ENCODE results near the gene YJU2. TPM values are rescaled to one million over a fixed set of nuclear protein-coding genes. Genes with fewer than 3 reads are reported as not detected.

YJU2 gene
- total and polyA plus RNA-seq, 2 of the 13 experiments (the other 11 are each of a cell fraction or from before 2014, with no cell fraction given), result 9.3 to 17.9 TPM

- TF ChIP-seq, protein P1, sequence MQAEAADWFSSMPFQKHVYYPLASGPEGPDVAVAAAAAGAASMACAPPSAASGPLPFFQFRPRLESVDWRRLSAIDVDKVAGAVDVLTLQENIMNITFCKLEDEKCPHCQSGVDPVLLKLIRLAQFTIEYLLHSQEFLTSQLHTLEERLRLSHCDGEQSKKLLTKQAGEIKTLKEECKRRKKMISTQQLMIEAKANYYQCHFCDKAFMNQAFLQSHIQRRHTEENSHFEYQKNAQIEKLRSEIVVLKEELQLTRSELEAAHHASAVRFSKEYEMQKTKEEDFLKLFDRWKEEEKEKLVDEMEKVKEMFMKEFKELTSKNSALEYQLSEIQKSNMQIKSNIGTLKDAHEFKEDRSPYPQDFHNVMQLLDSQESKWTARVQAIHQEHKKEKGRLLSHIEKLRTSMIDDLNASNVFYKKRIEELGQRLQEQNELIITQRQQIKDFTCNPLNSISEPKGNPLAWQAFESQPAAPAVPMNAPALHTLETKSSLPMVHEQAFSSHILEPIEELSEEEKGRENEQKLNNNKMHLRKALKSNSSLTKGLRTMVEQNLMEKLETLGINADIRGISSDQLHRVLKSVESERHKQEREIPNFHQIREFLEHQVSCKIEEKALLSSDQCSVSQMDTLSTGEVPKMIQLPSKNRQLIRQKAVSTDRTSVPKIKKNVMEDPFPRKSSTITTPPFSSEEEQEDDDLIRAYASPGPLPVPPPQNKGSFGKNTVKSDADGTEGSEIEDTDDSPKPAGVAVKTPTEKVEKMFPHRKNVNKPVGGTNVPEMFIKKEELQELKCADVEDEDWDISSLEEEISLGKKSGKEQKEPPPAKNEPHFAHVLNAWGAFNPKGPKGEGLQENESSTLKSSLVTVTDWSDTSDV (CRISPR knock-in tag; IDR thresholded peaks at IDR 0.05), result peak; percentile 68; the same call in 1 of the 2 replicates
- TF ChIP-seq, protein P2, sequence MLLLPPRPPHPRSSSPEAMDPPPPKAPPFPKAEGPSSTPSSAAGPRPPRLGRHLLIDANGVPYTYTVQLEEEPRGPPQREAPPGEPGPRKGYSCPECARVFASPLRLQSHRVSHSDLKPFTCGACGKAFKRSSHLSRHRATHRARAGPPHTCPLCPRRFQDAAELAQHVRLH (CRISPR knock-in tag; IDR thresholded peaks at IDR 0.05; ENCODE audit: borderline replicate concordance, low read depth), result peak; percentile 90; the same call in 1 of the 2 replicates
- no peak for TF ChIP-seq ZNF510 (CRISPR knock-in tag; IDR thresholded peaks at IDR 0.05; ENCODE audit: low read depth)
- no peak for TF ChIP-seq ZNF513 (CRISPR knock-in tag; conservative IDR thresholded peaks at IDR 0.05)
- TF ChIP-seq ARID3A (IDR thresholded peaks at IDR 0.05; ENCODE audit: low read depth, low read length), result peak; percentile 17; the same call in 1 of the 2 replicates
- TF ChIP-seq HIC2 (CRISPR knock-in tag; IDR thresholded peaks at IDR 0.05; ENCODE audit: low read depth), result peak; percentile 85
- peak; percentile 32; the same call in 1 of the 2 replicates for TF ChIP-seq ZBTB10 (CRISPR knock-in tag; IDR thresholded peaks at IDR 0.05; ENCODE audit: borderline replicate concordance)
- TF ChIP-seq RNF2 (conservative IDR thresholded peaks at IDR 0.05; ENCODE audit: low read depth), result peak; percentile 88; the same call in 1 of the 2 replicates
- TF ChIP-seq SYNCRIP (IDR thresholded peaks at IDR 0.05; ENCODE audit: insufficient read depth, low read depth, low read length), result no peak
- no peak for TF ChIP-seq ZNF530 (CRISPR knock-in tag; IDR thresholded peaks at IDR 0.05; ENCODE audit: low read depth)
- TF ChIP-seq FOXA1 (IDR thresholded peaks at IDR 0.05), result no peak
- peak; percentile 75 for TF ChIP-seq FOXA1 (CRISPR knock-in tag; IDR thresholded peaks at IDR 0.05)
- no peak for TF ChIP-seq CENPBD1 (CRISPR knock-in tag; IDR thresholded peaks at IDR 0.05; ENCODE audit: borderline replicate concordance, low read depth)
- no peak for TF ChIP-seq ZNF660 (CRISPR knock-in tag; IDR thresholded peaks at IDR 0.05; ENCODE audit: borderline replicate concordance, low read depth)
- no peak for TF ChIP-seq ZFP36L2 (CRISPR knock-in tag; IDR thresholded peaks at IDR 0.05)
- peak; percentile 92 for TF ChIP-seq KDM2A (CRISPR knock-in tag; IDR thresholded peaks at IDR 0.05; ENCODE audit: borderline replicate concordance, low read depth)
These were observed 63.6 kb downstream of the YJU2 start (continued) for GRCh38 chr19:4310247-4311121.
